GM12873 (cell line): ENCODE data around the gene NINJ2.

Source experiments
- TF ChIP-seq, protein P1 (sequence below): IDR thresholded peaks from 2 replicates; pipeline ENCODE4 v1.5.1; 2012; ENCODE audit warnings: low read depth, mild to moderate bottlenecking, moderate library complexity, low read length, control low read depth; ENCODE audit not compliant: insufficient read depth; ENCODE audit errors: missing control alignments

NINJ2 gene

GRCh38 chr12:579420-580110 is 83.7 kb downstream of the NINJ2 start:
- TF ChIP-seq, protein P1, sequence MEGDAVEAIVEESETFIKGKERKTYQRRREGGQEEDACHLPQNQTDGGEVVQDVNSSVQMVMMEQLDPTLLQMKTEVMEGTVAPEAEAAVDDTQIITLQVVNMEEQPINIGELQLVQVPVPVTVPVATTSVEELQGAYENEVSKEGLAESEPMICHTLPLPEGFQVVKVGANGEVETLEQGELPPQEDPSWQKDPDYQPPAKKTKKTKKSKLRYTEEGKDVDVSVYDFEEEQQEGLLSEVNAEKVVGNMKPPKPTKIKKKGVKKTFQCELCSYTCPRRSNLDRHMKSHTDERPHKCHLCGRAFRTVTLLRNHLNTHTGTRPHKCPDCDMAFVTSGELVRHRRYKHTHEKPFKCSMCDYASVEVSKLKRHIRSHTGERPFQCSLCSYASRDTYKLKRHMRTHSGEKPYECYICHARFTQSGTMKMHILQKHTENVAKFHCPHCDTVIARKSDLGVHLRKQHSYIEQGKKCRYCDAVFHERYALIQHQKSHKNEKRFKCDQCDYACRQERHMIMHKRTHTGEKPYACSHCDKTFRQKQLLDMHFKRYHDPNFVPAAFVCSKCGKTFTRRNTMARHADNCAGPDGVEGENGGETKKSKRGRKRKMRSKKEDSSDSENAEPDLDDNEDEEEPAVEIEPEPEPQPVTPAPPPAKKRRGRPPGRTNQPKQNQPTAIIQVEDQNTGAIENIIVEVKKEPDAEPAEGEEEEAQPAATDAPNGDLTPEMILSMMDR, result no peak

DNA sequence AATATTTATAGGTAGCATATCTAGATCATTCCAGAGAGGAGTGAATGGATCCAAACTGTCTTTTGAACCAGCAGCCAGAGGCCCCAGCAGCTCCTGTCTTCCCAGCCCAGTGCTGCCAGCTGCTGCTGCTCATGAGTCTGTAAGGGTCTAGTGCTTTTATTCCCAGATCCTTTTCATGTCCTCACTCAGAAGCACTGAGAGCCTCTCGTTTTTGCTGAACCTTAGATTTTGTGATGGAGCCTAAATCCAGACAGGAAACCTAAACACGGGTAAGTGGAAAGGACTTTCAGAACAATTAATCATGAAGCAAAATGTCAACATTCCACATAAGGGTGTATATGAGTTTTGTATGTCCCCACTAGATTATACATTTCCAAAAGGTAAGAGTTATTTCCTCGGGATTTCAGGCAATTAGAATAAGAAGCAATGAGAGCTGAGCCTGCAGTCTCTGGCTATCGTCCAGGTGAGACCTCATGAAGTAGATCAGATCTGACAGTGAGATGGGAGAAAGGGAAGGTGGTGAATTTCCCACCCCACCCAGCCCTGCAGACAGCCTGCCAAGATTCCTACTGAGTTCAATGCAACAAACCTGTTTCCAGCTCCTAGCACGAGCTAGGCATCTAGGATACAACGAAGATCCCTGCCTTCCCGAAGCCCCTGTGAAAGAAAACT is 84.4 kb downstream of the NINJ2 start:
- TF ChIP-seq, protein P1, result no peak

DNA sequence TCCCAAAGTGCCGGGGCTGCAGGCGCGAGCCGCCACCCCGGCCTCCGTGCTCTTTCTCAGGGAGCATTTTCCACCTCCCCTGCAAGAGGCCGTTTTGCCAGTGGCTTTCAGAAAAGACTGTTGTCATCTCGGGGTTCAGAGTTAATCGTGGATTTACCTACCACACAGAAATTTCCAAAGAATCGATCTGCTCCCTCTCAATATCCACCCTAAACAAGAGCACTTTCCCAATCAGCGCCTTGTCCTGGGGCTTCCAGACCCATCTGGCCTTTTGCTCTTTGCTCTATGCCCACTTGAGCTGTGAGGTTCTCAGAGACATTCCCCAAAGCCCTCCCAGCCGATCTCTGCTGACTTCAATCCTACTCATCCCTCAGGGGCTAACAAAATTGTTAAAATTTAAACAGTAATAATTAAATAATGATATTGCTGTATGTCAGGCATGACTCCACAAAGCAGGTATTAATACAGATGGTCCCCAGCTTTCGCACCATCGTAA is 86.6 kb downstream of the NINJ2 start:
- TF ChIP-seq, protein P1, result no peak

DNA sequence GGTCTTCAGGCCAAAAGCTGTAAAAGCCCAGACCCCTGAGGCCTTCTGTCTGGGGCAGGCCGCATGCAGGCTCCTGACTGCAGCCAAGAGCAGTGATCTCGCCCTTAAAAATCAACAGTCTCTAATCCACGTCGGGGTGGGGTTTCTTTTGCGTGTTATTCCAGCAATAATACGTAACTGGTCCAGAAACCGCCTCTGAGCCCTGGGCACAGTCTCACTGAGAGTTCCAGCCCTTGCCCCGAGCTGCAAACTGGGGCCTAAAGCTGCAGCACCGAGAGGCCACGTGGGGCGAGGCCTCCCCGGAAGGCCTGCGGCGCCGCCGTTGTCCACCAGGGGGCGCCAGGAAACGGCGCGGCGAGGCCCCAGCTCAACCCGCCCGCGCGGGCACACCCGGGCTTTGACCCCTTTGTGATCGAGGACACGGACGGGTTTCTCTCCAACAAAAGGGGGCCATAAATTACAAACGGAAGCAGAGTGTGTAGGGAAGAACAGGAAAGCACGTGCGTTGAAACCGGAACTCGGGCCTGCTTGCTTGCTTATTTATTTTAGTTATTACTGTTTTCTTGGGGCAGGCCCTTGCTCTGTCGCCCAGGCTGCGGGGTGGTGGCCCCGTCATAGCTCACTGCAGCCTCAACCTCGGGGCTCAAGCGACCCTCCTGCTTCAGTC is 87.2 kb downstream of the NINJ2 start:
- TF ChIP-seq, protein P1, result peak; percentile 98

- TF ChIP-seq, protein P1, result no peak
These were observed 88.1 kb downstream of the NINJ2 start for GRCh38 chr12:575129-575502.

- TF ChIP-seq, protein P1, result no peak
These were observed 88.6 kb downstream of the NINJ2 start for GRCh38 chr12:574475-575128.

DNA sequence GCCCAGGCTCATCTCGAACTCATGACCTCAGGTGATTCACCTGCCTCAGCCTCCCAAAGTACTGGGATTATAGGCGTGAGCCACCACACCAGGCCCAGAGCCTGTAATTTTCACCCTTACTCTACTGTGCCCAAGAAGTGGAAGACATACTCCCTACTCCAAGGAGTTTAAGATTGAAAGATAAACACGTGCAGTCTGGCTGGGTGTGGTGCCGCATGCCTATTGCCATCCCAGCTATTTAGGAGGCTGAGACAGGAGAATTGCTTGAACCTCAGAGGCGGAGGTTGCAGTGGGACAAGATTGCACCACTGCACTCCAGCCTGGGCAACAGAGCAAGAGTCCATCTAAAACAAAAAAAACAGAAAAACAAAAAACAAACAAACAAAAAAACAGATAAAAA is 90.0 kb downstream of the NINJ2 start:
- TF ChIP-seq, protein P1, result no peak
